Cardiac fibroblast (primary cell): ENCODE data around the gene ENG.

Source experiments
- DNase-seq, 2 donors: peaks; one replicate each; pipeline versions ENCODE4 v3.0.0 to v3.0.0-alpha.2; 2010; ENCODE audit warnings: low read depth in 2 of 2
- H3K4me3 ChIP-seq, 2 donors: replicated peaks in 1 of 2; 1 replicate in 1 of 2; 2 replicates in 1 of 2; pipeline ENCODE4 v1.5.1; 2011; ENCODE audit warnings: low read depth in 2 of 2, low read length in 2 of 2, mild to moderate bottlenecking in 2 of 2, moderate library complexity in 1 of 2
- CTCF ChIP-seq: IDR thresholded peaks from one replicate; pipeline ENCODE4 v1.5.1; 2011; ENCODE audit warnings: low read depth, mild to moderate bottlenecking, low read length, inconsistent platforms

Gene ENG

GRCh38 chr9:127772603-127773002 is 81.9 kb downstream of the ENG start:
- TF ChIP-seq CTCF: no peak
- H3K4me3 ChIP-seq: no peak overlapping the region
- no peak for DNase-seq

- peak overlapping the region; percentile 17 to 60 for H3K4me3 ChIP-seq
- no peak for TF ChIP-seq CTCF
- no peak for DNase-seq
Observed at GRCh38 chr9:127771570-127772189, 82.8 kb downstream of the ENG start.

- no peak for TF ChIP-seq CTCF
- peak overlapping the region; percentile 49 to 60 for H3K4me3 ChIP-seq
Observed at GRCh38 chr9:127770905-127771569, 83.4 kb downstream of the ENG start.

GRCh38 chr9:127770583-127770904 is 83.9 kb downstream of the ENG start:
- no peak for DNase-seq
- peak overlapping the region; percentile 14 to 49 for H3K4me3 ChIP-seq
- TF ChIP-seq CTCF: no peak

More at GRCh38 chr9:127770905-127771569, 83.4 kb downstream of the ENG start:
- DNase-seq: peak; percentile 97 to 99

- no peak for DNase-seq
- TF ChIP-seq CTCF: no peak
- peak overlapping the region in 1 of 2 donors; percentile 5 for H3K4me3 ChIP-seq
Observed at GRCh38 chr9:127769929-127770582, 84.4 kb downstream of the ENG start.

GRCh38 chr9:127769101-127769500 is 85.4 kb downstream of the ENG start:
- TF ChIP-seq CTCF: no peak
- H3K4me3 ChIP-seq: no peak overlapping the region
- no peak for DNase-seq
